Ishikawa (cell line): ENCODE data around the gene KCNC3.

Experiments used
- CEBPB ChIP-seq: IDR thresholded peaks from 2 replicates; pipeline ENCODE4 v1.6.1; 2012
- CREB1 ChIP-seq: IDR thresholded peaks from 2 replicates; pipeline ENCODE4 v1.6.1; 2012; ENCODE audit warnings: low read depth
- NFIC ChIP-seq: IDR thresholded peaks from 2 replicates; pipeline ENCODE4 v1.6.1; 2012
- RAD21 ChIP-seq: IDR thresholded peaks from 2 replicates; pipeline ENCODE4 v1.6.1; 2012; ENCODE audit warnings: low read depth
- TAF1 ChIP-seq: IDR thresholded peaks from 2 replicates; pipeline ENCODE4 v1.6.1; 2012; ENCODE audit warnings: low read depth, mild to moderate bottlenecking

DNA sequence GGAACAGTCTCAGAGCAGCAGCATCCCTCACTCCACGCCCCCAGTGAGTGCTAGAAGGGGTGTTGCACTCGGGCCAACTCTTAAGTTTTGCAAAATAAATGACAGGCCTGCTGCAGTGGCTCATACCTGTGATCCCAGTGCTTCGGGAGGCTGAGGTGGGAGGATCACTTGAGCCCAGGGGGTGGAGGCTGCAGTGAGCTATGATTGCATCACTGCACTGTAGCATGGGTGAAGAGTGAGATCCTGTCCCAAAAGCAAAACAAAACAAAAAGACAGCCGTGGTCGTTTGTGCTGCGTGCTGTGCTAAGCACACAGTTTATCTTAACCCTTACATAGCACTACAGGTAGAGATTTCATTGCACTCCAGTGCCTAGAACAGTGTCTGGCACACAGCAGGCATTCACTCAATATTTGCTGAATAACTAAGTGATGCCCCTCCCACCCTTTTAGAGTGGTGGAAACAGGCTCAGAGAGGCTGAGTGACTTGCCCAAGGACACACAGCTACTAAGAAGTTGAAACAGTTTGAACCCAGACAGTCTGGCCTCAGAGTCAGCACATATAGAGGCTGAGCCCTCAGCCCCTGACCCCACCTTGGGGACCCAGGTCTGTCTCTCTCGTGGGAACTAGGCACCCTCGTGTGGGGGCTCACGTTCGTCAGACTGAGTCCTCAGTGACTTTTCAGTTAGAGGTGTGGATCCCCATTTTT lies 18.3 kb downstream of the KCNC3 start:
- TF ChIP-seq TAF1 (no peak), NFIC (no peak), CREB1 (no peak), RAD21 (no peak), CEBPB (0 out of 2 replicates have a peak, but pooled peaks have one; percentile 37)
